DND-41 (cell line): ENCODE data around the gene AFF2.

ENCODE experiments used
- CTCF ChIP-seq: IDR thresholded peaks from 2 replicates; pipeline ENCODE4 v1.5.1; 2012; ENCODE audit warnings: borderline replicate concordance, low read length, moderate library complexity, mild to moderate bottlenecking; ENCODE audit not compliant: poor library complexity, severe bottlenecking; ENCODE audit errors: extremely low read depth
- EZH2 ChIP-seq: IDR thresholded peaks from 3 replicates; pipeline ENCODE4 v1.6.1; 2012; ENCODE audit warnings: borderline replicate concordance, low read depth, mild to moderate bottlenecking, moderate library complexity, low read length, inconsistent platforms; ENCODE audit not compliant: severe bottlenecking

GRCh38 chrX:148856505-148856904 lies 356.1 kb downstream of the AFF2 start:
- no peak for TF ChIP-seq CTCF
- no peak for TF ChIP-seq EZH2
